WTC11 (cell line): ENCODE results near the gene ZNF782. TPM values are rescaled to one million over a fixed set of nuclear protein-coding genes. Genes with fewer than 3 reads are reported as not detected.

Experiments
- ATAC-seq: fragments of 200-7000 bp; cut with Tn5 transposase; 2 replicates; pipeline ENCODE4 v1.10.0; 2021; ENCODE audit warnings: mild to moderate bottlenecking, moderate library complexity
- CTCF ChIA-PET: fragments of 300-600 bp; sonication (Branson Sonifier 250); formaldehyde crosslinking; loops from one replicate; lab custom pipeline; 2021; ENCODE audit warnings: antibody characterized with exemption; lab: Charles Lee
- POLR2A ChIA-PET: fragments of 350-600 bp; sonication (Branson Sonifier 250); formaldehyde crosslinking; loops from one replicate; lab custom pipeline; 2021; ENCODE audit warnings: antibody characterized with exemption; lab: Charles Lee
- DNase-seq: peaks from one replicate; pipeline ENCODE4 v3.0.0; 2021; ENCODE audit warnings: low spot score
- H3K27ac Mint-ChIP-seq: 2 replicates; pipeline ENCODE4 v1.8.0; 2021; ENCODE audit warnings: mixed read lengths
- H3K27me3 Mint-ChIP-seq: 2 replicates; pipeline ENCODE4 v1.8.0; 2021; ENCODE audit warnings: low read depth, mild to moderate bottlenecking, moderate library complexity, mixed read lengths
- H3K36me3 Mint-ChIP-seq: 2 replicates; pipeline ENCODE4 v1.8.0; 2021; ENCODE audit warnings: mixed read lengths
- H3K4me1 Mint-ChIP-seq: 2 replicates; pipeline ENCODE4 v1.8.0; 2022; ENCODE audit warnings: mixed read lengths
- H3K4me3 Mint-ChIP-seq: 2 replicates; pipeline ENCODE4 v1.8.0; 2021; ENCODE audit warnings: mild to moderate bottlenecking, moderate library complexity, mixed read lengths
- H3K9me3 Mint-ChIP-seq: 2 replicates; pipeline ENCODE4 v1.8.0; 2021; ENCODE audit warnings: mixed read lengths
- AR ChIP-seq: fragments of 250-450 bp; sonication (Bioruptor Pico); IDR thresholded peaks from 2 replicates; pipeline ENCODE4 v1.9.0; 2021; ENCODE audit warnings: mild to moderate bottlenecking
- ATF1 ChIP-seq: sonication (generic); formaldehyde crosslinking; IDR thresholded peaks from 2 replicates; pipeline ENCODE4 v1.8.1; 2023; ENCODE audit warnings: mild to moderate bottlenecking, moderate library complexity, missing genetic modification reagents
- CDX4 ChIP-seq: fragments of 250-450 bp; sonication (Bioruptor Pico); IDR thresholded peaks from 2 replicates; pipeline ENCODE4 v1.9.0; 2021; ENCODE audit warnings: moderate library complexity, mild to moderate bottlenecking, inconsistent platforms, borderline replicate concordance
- CREM ChIP-seq: sonication (generic); formaldehyde crosslinking; IDR thresholded peaks from 2 replicates; pipeline ENCODE4 v1.8.1; 2022; ENCODE audit warnings: mild to moderate bottlenecking, missing genetic modification reagents, moderate library complexity
- E2F1 ChIP-seq: sonication (generic); formaldehyde crosslinking; IDR thresholded peaks from 2 replicates; pipeline ENCODE4 v1.8.0; 2022; ENCODE audit warnings: mild to moderate bottlenecking, missing genetic modification reagents
- ELF4 ChIP-seq: sonication (generic); formaldehyde crosslinking; IDR thresholded peaks from 2 replicates; pipeline ENCODE4 v1.8.1; 2022; ENCODE audit warnings: low read depth, mild to moderate bottlenecking, moderate library complexity, missing genetic modification reagents
- FOXP1 ChIP-seq: sonication (generic); formaldehyde crosslinking; IDR thresholded peaks from 2 replicates; pipeline ENCODE4 v1.8.0; 2022; ENCODE audit warnings: missing genetic modification reagents, mild to moderate bottlenecking, moderate library complexity, borderline replicate concordance
- GABPB1 ChIP-seq: sonication (generic); formaldehyde crosslinking; IDR thresholded peaks from 2 replicates; pipeline ENCODE4 v1.8.1; 2023; ENCODE audit warnings: mild to moderate bottlenecking, missing genetic modification reagents
- IRF1 ChIP-seq: sonication (generic); formaldehyde crosslinking; IDR thresholded peaks from 2 replicates; pipeline ENCODE4 v1.8.0; 2023; ENCODE audit warnings: missing genetic modification reagents
- JAZF1 ChIP-seq: fragments of 250-450 bp; sonication (Bioruptor Pico); IDR thresholded peaks from 2 replicates; pipeline ENCODE4 v1.9.0; 2021; ENCODE audit warnings: moderate library complexity, mild to moderate bottlenecking, inconsistent platforms
- MYBL2 ChIP-seq: sonication (generic); formaldehyde crosslinking; IDR thresholded peaks from 2 replicates; pipeline ENCODE4 v1.8.1; 2023; ENCODE audit warnings: mild to moderate bottlenecking, moderate library complexity, missing genetic modification reagents
- SMAD4 ChIP-seq: sonication (generic); formaldehyde crosslinking; IDR thresholded peaks from 2 replicates; pipeline ENCODE4 v1.8.0; 2022; ENCODE audit warnings: mild to moderate bottlenecking, missing genetic modification reagents
- SOX15 ChIP-seq: fragments of 250-450 bp; sonication (Bioruptor Pico); IDR thresholded peaks from 2 replicates; pipeline ENCODE4 v1.9.0; 2021; ENCODE audit warnings: mild to moderate bottlenecking
- USF1 ChIP-seq: sonication (generic); formaldehyde crosslinking; IDR thresholded peaks from 2 replicates; pipeline ENCODE4 v1.8.0; 2022; ENCODE audit warnings: mild to moderate bottlenecking, missing genetic modification reagents
- ZNF263 ChIP-seq: sonication (generic); formaldehyde crosslinking; IDR thresholded peaks from 2 replicates; pipeline ENCODE4 v1.8.1; 2022; ENCODE audit warnings: low read depth, mild to moderate bottlenecking, moderate library complexity, missing genetic modification reagents
- ZNF396 ChIP-seq: fragments of 250-450 bp; sonication (Bioruptor Pico); IDR thresholded peaks from 2 replicates; pipeline ENCODE4 v1.8.0; 2021; ENCODE audit warnings: mild to moderate bottlenecking, moderate library complexity, borderline replicate concordance
- ZNF425 ChIP-seq: fragments of 250-450 bp; sonication (Bioruptor Pico); conservative IDR thresholded peaks from 2 replicates; pipeline ENCODE4 v1.9.0; 2021; ENCODE audit warnings: mild to moderate bottlenecking
- total RNA-seq: library from RNA; stranded (reverse); gene quantifications from 3 replicates; pipeline ENCODE4 v1.2.3, GENCODE V29; 2021
- TF ChIP-seq, protein P1 (sequence below): sonication (generic); formaldehyde crosslinking; IDR thresholded peaks from 2 replicates; pipeline ENCODE4 v1.8.1; 2022; ENCODE audit warnings: mild to moderate bottlenecking, moderate library complexity, missing genetic modification reagents
- TF ChIP-seq, protein P2 (sequence below): sonication (generic); formaldehyde crosslinking; IDR thresholded peaks from 2 replicates; pipeline ENCODE4 v1.8.1; 2022; ENCODE audit warnings: low read depth, missing genetic modification reagents, borderline replicate concordance
- TF ChIP-seq, protein P3 (sequence below): fragments of 250-450 bp; sonication (Bioruptor Pico); IDR thresholded peaks from 2 replicates; pipeline ENCODE4 v2.1.2; 2022; ENCODE audit warnings: mild to moderate bottlenecking, moderate library complexity

ZNF782 gene
- total RNA-seq, 1 experiment from 2014 or later = 6.2 TPM

DNA sequence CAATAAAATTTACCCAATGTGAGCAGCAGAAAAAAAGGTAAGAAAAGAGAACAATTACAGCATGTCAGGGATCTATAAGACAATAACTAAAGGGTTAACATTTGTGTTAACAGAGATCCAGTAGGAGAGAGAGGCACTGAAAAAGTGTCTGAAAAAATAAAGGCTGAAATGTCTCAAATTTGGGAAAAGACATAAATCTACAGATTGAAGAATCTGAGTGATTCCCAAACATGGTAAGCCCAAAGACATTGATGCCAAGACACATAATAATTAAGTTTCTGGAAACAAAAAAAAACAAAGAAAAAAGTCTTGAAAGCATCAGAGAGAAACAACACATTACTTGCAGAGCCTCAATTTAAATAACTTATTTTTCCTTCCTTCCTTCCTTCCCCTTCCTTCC is 31.1 kb upstream of the ZNF782 start:
- CTCF ChIA-PET = interaction anchor here (0.6 kb wide), 1 partner anchor 501 kb away, joined by 5 read pairs; no protein-coding TSS in a partner anchor
- POLR2A ChIA-PET = no interaction called here
- H3K36me3 Mint-ChIP-seq = no peaks in the 10 kb centered on the region
- TF ChIP-seq ZNF396 = no peak
- TF ChIP-seq USF1 (CRISPR knock-in tag) = no peak
- TF ChIP-seq SOX15 (CRISPR knock-in tag) = no peak
- no peak for TF ChIP-seq CREM (CRISPR knock-in tag)
- no peak for TF ChIP-seq E2F1 (CRISPR knock-in tag)
- TF ChIP-seq, protein P1, sequence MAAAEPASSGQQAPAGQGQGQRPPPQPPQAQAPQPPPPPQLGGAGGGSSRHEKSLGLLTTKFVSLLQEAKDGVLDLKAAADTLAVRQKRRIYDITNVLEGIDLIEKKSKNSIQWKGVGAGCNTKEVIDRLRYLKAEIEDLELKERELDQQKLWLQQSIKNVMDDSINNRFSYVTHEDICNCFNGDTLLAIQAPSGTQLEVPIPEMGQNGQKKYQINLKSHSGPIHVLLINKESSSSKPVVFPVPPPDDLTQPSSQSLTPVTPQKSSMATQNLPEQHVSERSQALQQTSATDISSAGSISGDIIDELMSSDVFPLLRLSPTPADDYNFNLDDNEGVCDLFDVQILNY (CRISPR knock-in tag) = no peak
- TF ChIP-seq, protein P2, sequence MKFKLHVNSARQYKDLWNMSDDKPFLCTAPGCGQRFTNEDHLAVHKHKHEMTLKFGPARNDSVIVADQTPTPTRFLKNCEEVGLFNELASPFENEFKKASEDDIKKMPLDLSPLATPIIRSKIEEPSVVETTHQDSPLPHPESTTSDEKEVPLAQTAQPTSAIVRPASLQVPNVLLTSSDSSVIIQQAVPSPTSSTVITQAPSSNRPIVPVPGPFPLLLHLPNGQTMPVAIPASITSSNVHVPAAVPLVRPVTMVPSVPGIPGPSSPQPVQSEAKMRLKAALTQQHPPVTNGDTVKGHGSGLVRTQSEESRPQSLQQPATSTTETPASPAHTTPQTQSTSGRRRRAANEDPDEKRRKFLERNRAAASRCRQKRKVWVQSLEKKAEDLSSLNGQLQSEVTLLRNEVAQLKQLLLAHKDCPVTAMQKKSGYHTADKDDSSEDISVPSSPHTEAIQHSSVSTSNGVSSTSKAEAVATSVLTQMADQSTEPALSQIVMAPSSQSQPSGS (CRISPR knock-in tag) = no peak
- no peak for TF ChIP-seq AR (CRISPR knock-in tag)
- TF ChIP-seq, protein P3, sequence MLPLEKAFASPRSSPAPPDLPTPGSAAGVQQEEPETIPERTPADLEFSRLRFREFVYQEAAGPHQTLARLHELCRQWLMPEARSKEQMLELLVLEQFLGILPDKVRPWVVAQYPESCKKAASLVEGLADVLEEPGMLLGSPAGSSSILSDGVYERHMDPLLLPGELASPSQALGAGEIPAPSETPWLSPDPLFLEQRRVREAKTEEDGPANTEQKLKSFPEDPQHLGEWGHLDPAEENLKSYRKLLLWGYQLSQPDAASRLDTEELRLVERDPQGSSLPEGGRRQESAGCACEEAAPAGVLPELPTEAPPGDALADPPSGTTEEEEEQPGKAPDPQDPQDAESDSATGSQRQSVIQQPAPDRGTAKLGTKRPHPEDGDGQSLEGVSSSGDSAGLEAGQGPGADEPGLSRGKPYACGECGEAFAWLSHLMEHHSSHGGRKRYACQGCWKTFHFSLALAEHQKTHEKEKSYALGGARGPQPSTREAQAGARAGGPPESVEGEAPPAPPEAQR (CRISPR knock-in tag) = no peak
- no peak for TF ChIP-seq GABPB1 (CRISPR knock-in tag)
- TF ChIP-seq FOXP1 (CRISPR knock-in tag) = no peak
- TF ChIP-seq MYBL2 = no peak
- TF ChIP-seq ELF4 (CRISPR knock-in tag) = no peak
- no peak for TF ChIP-seq ZNF425 (CRISPR knock-in tag)
- TF ChIP-seq JAZF1 (CRISPR knock-in tag) = no peak
- TF ChIP-seq SMAD4 (CRISPR knock-in tag) = no peak
- TF ChIP-seq ZNF263 = no peak
- TF ChIP-seq CDX4 (CRISPR knock-in tag) = no peak
- TF ChIP-seq IRF1 (CRISPR knock-in tag) = no peak
- no peak for TF ChIP-seq ATF1
- H3K4me1 Mint-ChIP-seq = no peaks in the 10 kb centered on the region
- no peak overlapping the region for H3K27ac Mint-ChIP-seq
- no peak overlapping the region for H3K4me3 Mint-ChIP-seq
- ATAC-seq = no peak
- H3K9me3 Mint-ChIP-seq = 0 out of 2 replicates have a peak, but pooled peaks cover 5% of the 10 kb centered on the region
- H3K27me3 Mint-ChIP-seq = peaks cover 53% of the 10 kb centered on the region
- DNase-seq = no peak
